Fibroblast of lung (primary cell): ENCODE data around the gene CEP192. TPM values are rescaled to one million over a fixed set of nuclear protein-coding genes. Genes with fewer than 3 reads are reported as not detected.
A peak's percentile ranks its signal among the peaks of the same experiment; 100 is the strongest.

Source experiments
- DNase-seq, 2 donors: peaks; one replicate each; pipeline versions ENCODE4 v3.0.0 to v3.0.0-alpha.2; 2010; ENCODE audit warnings: low read depth in 2 of 2
- H2AFZ ChIP-seq: 2 replicates; pipeline ENCODE4 v1.5.1; 2012; ENCODE audit warnings: low read length, control low read depth, inconsistent platforms
- H3K27ac ChIP-seq: 2 replicates; pipeline ENCODE4 v1.5.1; 2011; ENCODE audit warnings: low read length, control low read depth; ENCODE audit not compliant: insufficient read depth
- H3K27me3 ChIP-seq: 2 replicates; pipeline ENCODE4 v1.5.1; 2011; ENCODE audit warnings: mild to moderate bottlenecking, low read length; ENCODE audit not compliant: control insufficient read depth, insufficient read depth
- H3K36me3 ChIP-seq: 2 replicates; pipeline ENCODE4 v1.5.1; 2011; ENCODE audit warnings: low read length; ENCODE audit not compliant: control insufficient read depth, insufficient read depth
- H3K4me1 ChIP-seq: 2 replicates; pipeline ENCODE4 v1.5.1; 2011; ENCODE audit warnings: low read length; ENCODE audit not compliant: control insufficient read depth, insufficient read depth; ENCODE audit errors: extremely low read depth
- H3K4me2 ChIP-seq: 2 replicates; pipeline ENCODE4 v1.5.1; 2011; ENCODE audit warnings: low read length, control low read depth; ENCODE audit not compliant: insufficient read depth; ENCODE audit errors: extremely low read depth
- H3K4me3 ChIP-seq, 4 experiments: fragments of 200-600 bp in 1 of 4; sonication (generic) in 1 of 4; replicated peaks in 1 of 4; 2 replicates each; pipeline ENCODE4 v1.5.1; 2011 to 2016; ENCODE audit warnings: low read length in 4 of 4, low read depth in 3 of 4, mild to moderate bottlenecking in 3 of 4, control low read depth in 2 of 4, inconsistent platforms in 1 of 4, mixed read lengths in 1 of 4; ENCODE audit not compliant: insufficient read depth in 1 of 4; ENCODE audit errors: control extremely low read depth in 1 of 4
- H3K79me2 ChIP-seq: 2 replicates; pipeline ENCODE4 v1.5.1; 2012; ENCODE audit warnings: mild to moderate bottlenecking, low read length, inconsistent platforms; ENCODE audit not compliant: control insufficient read depth, insufficient read depth
- H3K9ac ChIP-seq: 2 replicates; pipeline ENCODE4 v1.5.1; 2011; ENCODE audit warnings: mild to moderate bottlenecking, low read length, control low read depth; ENCODE audit not compliant: insufficient read depth
- H3K9me3 ChIP-seq: 2 replicates; pipeline ENCODE4 v1.5.1; 2012; ENCODE audit warnings: low read depth, low read length; ENCODE audit not compliant: control insufficient read depth, insufficient read depth
- H4K20me1 ChIP-seq: 2 replicates; pipeline ENCODE4 v1.5.1; 2011; ENCODE audit warnings: low read length; ENCODE audit not compliant: control insufficient read depth, insufficient read depth; ENCODE audit errors: extremely low read depth
- EZH2 ChIP-seq: IDR thresholded peaks from 2 replicates; pipeline ENCODE4 v1.5.1; 2012; ENCODE audit warnings: low read length, control low read depth, mild to moderate bottlenecking; ENCODE audit errors: missing control alignments
- polyA plus RNA-seq, 2 donors: library from polyadenylated mRNA; depleted of rRNA in 1 of 2; stranded (reverse) in 1 of 2; unstranded in 1 of 2; fragments of >200 nt; gene quantifications; 2 replicates each; pipeline ENCODE4 v1.2.1, GENCODE V29; 2011 to 2012; ENCODE audit warnings: missing spikeins in 1 of 2
- total RNA-seq: library from RNA; depleted of rRNA; stranded (reverse); fragments of >200 nt; gene quantifications from 2 replicates; pipeline ENCODE4 v1.2.1, GENCODE V29; 2014
- TF ChIP-seq, protein P1 (sequence below), 2 donors: IDR thresholded peaks in 1 of 2; conservative IDR thresholded peaks in 1 of 2; 1 replicate in 1 of 2; 2 replicates in 1 of 2; pipeline ENCODE4 v1.5.1; 2011 to 2012; ENCODE audit warnings: low read length in 2 of 2, control low read depth in 1 of 2, inconsistent platforms in 1 of 2, low read depth in 1 of 2, mild to moderate bottlenecking in 1 of 2

Gene CEP192
- total and polyA plus RNA-seq, 2 donors (not counting 1 experiment from before 2014, with no cell fraction given) = 12.5 to 32.7 TPM

DNA sequence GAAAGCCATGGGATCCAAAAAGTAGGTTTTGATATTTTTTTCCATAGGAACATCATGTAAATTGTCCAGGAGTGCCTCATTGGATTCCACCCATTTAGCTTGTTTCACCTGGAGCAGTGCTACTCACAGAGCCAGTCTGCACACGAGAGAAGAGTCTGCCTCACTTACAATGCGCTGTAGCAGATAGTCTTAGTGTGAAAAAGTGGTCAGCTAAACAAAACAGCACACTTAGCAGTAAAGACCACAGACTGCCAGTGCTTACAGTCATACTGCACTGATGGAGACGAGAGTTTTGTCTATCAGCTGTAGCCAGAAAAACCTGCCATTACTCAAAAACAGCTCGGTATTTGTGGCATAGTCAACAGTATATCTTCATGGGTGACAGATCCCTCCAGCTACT is 113.9 kb downstream of the CEP192 start:
- Histone ChIP-seq H3K4me1 (no peaks in the 10 kb centered on the region), H3K4me3 (no peak overlapping the region), H3K9ac (no peak overlapping the region), H3K9me3 (no peaks in the 10 kb centered on the region), H3K27me3 (no peaks in the 10 kb centered on the region), H4K20me1 (no peaks in the 10 kb centered on the region), H3K27ac (no peak overlapping the region), H3K4me2 (no peak overlapping the region), H2AFZ (no peak overlapping the region), H3K36me3 (peaks cover 19% of the 10 kb centered on the region), H3K79me2 (no peaks in the 10 kb centered on the region)
- no peak for TF ChIP-seq EZH2
- TF ChIP-seq, protein P1, sequence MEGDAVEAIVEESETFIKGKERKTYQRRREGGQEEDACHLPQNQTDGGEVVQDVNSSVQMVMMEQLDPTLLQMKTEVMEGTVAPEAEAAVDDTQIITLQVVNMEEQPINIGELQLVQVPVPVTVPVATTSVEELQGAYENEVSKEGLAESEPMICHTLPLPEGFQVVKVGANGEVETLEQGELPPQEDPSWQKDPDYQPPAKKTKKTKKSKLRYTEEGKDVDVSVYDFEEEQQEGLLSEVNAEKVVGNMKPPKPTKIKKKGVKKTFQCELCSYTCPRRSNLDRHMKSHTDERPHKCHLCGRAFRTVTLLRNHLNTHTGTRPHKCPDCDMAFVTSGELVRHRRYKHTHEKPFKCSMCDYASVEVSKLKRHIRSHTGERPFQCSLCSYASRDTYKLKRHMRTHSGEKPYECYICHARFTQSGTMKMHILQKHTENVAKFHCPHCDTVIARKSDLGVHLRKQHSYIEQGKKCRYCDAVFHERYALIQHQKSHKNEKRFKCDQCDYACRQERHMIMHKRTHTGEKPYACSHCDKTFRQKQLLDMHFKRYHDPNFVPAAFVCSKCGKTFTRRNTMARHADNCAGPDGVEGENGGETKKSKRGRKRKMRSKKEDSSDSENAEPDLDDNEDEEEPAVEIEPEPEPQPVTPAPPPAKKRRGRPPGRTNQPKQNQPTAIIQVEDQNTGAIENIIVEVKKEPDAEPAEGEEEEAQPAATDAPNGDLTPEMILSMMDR (conservative IDR thresholded peaks at IDR 0.05 in 1 of 2, IDR thresholded peaks at IDR 0.05 in 1 of 2; ENCODE audit: low read depth in 1 of 2, low read length in 2 of 2) = no peak
- DNase-seq = no peak

DNA sequence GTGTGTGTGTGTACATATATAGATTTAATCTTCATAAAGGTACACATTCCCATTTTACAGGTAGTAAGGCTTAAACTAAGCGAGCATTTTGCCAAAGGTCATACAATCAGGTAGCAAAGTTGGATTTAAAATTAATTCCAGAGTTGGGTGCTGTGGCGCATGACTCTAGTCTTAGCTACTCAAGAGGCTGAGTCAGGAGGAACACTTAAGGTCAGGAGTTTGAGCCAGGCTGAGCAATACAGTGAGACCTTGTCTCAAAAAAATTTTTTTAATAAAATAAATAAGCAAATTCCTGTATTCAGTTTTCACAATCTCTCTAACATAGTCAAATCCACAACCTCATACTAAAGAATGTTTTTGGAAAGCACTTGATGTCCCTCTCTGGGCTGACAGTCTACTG is 115.9 kb downstream of the CEP192 start:
- Histone ChIP-seq H3K4me2 (no peak overlapping the region), H3K36me3 (peaks cover 14% of the 10 kb centered on the region), H3K4me3 (no peak overlapping the region), H4K20me1 (no peaks in the 10 kb centered on the region), H3K9ac (no peak overlapping the region), H3K4me1 (no peaks in the 10 kb centered on the region), H3K27ac (no peak overlapping the region), H2AFZ (no peak overlapping the region), H3K79me2 (no peaks in the 10 kb centered on the region), H3K27me3 (no peaks in the 10 kb centered on the region), H3K9me3 (no peaks in the 10 kb centered on the region)
- TF ChIP-seq, protein P1 (conservative IDR thresholded peaks at IDR 0.05 in 1 of 2, IDR thresholded peaks at IDR 0.05 in 1 of 2; ENCODE audit: low read depth in 1 of 2, low read length in 2 of 2) = no peak
- TF ChIP-seq EZH2 = no peak
- DNase-seq = peak; percentile 13 to 58

DNA sequence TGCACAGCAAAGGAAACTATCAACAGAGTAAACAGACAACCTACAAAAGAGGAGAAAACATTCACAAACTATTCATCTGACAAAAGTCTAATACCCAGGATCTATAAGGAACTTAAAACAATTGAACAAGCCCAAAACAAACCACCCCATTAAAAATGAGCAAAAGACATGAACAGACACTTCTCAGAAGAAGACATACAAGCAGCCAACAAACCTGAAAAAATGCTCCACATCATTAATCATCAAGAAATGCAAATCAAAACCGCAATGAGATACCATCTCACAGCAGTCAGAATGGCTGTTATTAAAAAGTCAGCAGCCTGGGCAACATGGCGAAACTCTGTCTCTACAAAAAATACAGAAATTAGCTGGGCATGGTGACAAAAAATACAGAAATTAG is 117.2 kb downstream of the CEP192 start:
- Histone ChIP-seq H3K4me2 (no peak overlapping the region), H2AFZ (no peak overlapping the region), H3K9me3 (no peaks in the 10 kb centered on the region), H3K9ac (no peak overlapping the region), H4K20me1 (no peaks in the 10 kb centered on the region), H3K4me3 (no peak overlapping the region), H3K79me2 (no peaks in the 10 kb centered on the region), H3K27ac (no peak overlapping the region), H3K4me1 (no peaks in the 10 kb centered on the region), H3K27me3 (no peaks in the 10 kb centered on the region), H3K36me3 (peaks cover 11% of the 10 kb centered on the region)
- DNase-seq = no peak
- TF ChIP-seq EZH2 = no peak
- TF ChIP-seq, protein P1 (conservative IDR thresholded peaks at IDR 0.05 in 1 of 2, IDR thresholded peaks at IDR 0.05 in 1 of 2; ENCODE audit: low read depth in 1 of 2, low read length in 2 of 2) = no peak
